Measurements from ENCODE around the gene ABHD8. TPM values are rescaled to one million over a fixed set of nuclear protein-coding genes. Genes with fewer than 3 reads are reported as not detected.
A peak's percentile ranks its signal among the peaks of the same experiment; 100 is the strongest.

ABHD8 gene
- total and polyA plus RNA-seq, 2 of the 13 experiments (the other 11 are each of a cell fraction or from before 2014, with no cell fraction given): 6.3 to 7.2 TPM

DNA sequence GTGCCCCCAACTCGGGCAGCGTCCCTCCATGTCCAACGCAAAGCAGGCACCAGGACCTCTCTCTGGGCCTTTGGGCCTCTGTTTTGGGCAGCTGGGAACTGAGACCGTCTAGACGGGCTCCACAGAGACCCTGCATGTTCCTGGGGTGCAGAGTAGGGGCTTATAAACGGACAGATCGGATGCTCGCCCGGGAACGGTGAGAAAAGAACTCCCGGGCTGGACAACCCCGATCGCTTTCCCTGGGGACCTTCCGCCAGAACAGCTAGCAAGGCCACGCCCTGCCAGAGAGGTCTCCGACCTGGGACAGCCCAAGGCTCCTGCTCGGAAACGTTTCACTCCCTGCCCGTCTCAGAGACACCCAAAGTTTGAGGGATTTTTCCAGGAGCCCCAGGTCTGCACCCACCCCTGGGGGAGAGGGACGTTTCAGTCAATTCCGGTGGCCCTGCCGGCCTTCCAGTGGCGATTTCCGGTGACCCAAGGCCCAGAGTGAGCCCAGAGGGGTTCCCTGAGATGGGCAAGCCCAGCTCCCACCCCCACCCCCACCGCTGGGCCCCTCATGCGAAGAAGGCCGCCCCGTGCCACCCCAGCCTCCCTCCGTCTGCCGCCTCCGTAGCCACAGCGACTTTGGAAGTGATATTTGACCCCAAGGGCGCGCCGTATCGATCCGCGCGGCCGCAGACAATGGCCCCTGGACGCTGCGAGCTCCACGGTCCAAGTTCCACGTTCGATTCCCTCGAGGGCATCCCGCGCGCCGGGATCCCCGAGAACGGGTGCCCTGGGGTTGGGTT lies 59.2 kb downstream of the ABHD8 start (continued):
- TF ChIP-seq POLR2AphosphoS2 (IDR thresholded peaks at IDR 0.05; ENCODE audit: low read depth, low read length) (no peak), ZFY (CRISPR knock-in tag; IDR thresholded peaks at IDR 0.05) (peak; percentile 35; the same call in 1 of the 2 replicates), ZNF670 (CRISPR knock-in tag; IDR thresholded peaks at IDR 0.05; ENCODE audit: borderline replicate concordance) (peak; percentile 9; the same call in 1 of the 2 replicates), AHR (CRISPR knock-in tag; IDR thresholded peaks at IDR 0.05) (no peak), MLLT10 (CRISPR knock-in tag; IDR thresholded peaks at IDR 0.05) (no peak), KLF16 (CRISPR knock-in tag; IDR thresholded peaks at IDR 0.05) (no peak), TP53 (CRISPR knock-in tag; conservative IDR thresholded peaks at IDR 0.05) (no peak), ZFAT (CRISPR knock-in tag; conservative IDR thresholded peaks at IDR 0.05) (no peak), TAF1 (CRISPR knock-in tag; IDR thresholded peaks at IDR 0.05) (peak; percentile 71; the same call in 1 of the 2 replicates), FOXO1 (CRISPR knock-in tag; IDR thresholded peaks at IDR 0.05) (peak; percentile 78; the same call in 1 of the 2 replicates), ZNF577 (CRISPR knock-in tag; IDR thresholded peaks at IDR 0.05; ENCODE audit: borderline replicate concordance, low read depth) (no peak), ZNF773 (CRISPR knock-in tag; IDR thresholded peaks at IDR 0.05; ENCODE audit: borderline replicate concordance) (no peak), MYNN (CRISPR knock-in tag; IDR thresholded peaks at IDR 0.05; ENCODE audit: low read depth) (no peak), POLR2A (IDR thresholded peaks at IDR 0.05; ENCODE audit: insufficient read depth in 1 of 2, low read depth in 2 of 2, low read length in 2 of 2) (peak; percentile 1 to 29; a peak in 3 of 4 replicates), TOE1 (CRISPR knock-in tag; IDR thresholded peaks at IDR 0.05) (no peak), SOX5 (CRISPR knock-in tag; IDR thresholded peaks at IDR 0.05; ENCODE audit: borderline replicate concordance) (peak; percentile 85), SP2 (CRISPR knock-in tag; IDR thresholded peaks at IDR 0.05) (0 out of 2 replicates have a peak, but pooled peaks have one; percentile 4), ZNF143 (CRISPR knock-in tag; IDR thresholded peaks at IDR 0.05) (peak; percentile 45; the same call in 1 of the 2 replicates), SIX1 (CRISPR knock-in tag; IDR thresholded peaks at IDR 0.05; ENCODE audit: borderline replicate concordance) (peak; percentile 83), MAF1 (CRISPR knock-in tag; IDR thresholded peaks at IDR 0.05; ENCODE audit: borderline replicate concordance) (no peak)
- TF ChIP-seq, protein P1, sequence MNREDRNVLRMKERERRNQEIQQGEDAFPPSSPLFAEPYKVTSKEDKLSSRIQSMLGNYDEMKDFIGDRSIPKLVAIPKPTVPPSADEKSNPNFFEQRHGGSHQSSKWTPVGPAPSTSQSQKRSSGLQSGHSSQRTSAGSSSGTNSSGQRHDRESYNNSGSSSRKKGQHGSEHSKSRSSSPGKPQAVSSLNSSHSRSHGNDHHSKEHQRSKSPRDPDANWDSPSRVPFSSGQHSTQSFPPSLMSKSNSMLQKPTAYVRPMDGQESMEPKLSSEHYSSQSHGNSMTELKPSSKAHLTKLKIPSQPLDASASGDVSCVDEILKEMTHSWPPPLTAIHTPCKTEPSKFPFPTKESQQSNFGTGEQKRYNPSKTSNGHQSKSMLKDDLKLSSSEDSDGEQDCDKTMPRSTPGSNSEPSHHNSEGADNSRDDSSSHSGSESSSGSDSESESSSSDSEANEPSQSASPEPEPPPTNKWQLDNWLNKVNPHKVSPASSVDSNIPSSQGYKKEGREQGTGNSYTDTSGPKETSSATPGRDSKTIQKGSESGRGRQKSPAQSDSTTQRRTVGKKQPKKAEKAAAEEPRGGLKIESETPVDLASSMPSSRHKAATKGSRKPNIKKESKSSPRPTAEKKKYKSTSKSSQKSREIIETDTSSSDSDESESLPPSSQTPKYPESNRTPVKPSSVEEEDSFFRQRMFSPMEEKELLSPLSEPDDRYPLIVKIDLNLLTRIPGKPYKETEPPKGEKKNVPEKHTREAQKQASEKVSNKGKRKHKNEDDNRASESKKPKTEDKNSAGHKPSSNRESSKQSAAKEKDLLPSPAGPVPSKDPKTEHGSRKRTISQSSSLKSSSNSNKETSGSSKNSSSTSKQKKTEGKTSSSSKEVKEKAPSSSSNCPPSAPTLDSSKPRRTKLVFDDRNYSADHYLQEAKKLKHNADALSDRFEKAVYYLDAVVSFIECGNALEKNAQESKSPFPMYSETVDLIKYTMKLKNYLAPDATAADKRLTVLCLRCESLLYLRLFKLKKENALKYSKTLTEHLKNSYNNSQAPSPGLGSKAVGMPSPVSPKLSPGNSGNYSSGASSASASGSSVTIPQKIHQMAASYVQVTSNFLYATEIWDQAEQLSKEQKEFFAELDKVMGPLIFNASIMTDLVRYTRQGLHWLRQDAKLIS (CRISPR knock-in tag; IDR thresholded peaks at IDR 0.05): 0 out of 2 replicates have a peak, but pooled peaks have one; percentile 15
- TF ChIP-seq, protein P2, sequence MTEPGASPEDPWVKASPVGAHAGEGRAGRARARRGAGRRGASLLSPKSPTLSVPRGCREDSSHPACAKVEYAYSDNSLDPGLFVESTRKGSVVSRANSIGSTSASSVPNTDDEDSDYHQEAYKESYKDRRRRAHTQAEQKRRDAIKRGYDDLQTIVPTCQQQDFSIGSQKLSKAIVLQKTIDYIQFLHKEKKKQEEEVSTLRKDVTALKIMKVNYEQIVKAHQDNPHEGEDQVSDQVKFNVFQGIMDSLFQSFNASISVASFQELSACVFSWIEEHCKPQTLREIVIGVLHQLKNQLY (CRISPR knock-in tag; IDR thresholded peaks at IDR 0.05): no peak
- TF ChIP-seq, protein P3, sequence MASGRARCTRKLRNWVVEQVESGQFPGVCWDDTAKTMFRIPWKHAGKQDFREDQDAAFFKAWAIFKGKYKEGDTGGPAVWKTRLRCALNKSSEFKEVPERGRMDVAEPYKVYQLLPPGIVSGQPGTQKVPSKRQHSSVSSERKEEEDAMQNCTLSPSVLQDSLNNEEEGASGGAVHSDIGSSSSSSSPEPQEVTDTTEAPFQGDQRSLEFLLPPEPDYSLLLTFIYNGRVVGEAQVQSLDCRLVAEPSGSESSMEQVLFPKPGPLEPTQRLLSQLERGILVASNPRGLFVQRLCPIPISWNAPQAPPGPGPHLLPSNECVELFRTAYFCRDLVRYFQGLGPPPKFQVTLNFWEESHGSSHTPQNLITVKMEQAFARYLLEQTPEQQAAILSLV (CRISPR knock-in tag; IDR thresholded peaks at IDR 0.05; ENCODE audit: borderline replicate concordance): no peak
- TF ChIP-seq, protein P4, sequence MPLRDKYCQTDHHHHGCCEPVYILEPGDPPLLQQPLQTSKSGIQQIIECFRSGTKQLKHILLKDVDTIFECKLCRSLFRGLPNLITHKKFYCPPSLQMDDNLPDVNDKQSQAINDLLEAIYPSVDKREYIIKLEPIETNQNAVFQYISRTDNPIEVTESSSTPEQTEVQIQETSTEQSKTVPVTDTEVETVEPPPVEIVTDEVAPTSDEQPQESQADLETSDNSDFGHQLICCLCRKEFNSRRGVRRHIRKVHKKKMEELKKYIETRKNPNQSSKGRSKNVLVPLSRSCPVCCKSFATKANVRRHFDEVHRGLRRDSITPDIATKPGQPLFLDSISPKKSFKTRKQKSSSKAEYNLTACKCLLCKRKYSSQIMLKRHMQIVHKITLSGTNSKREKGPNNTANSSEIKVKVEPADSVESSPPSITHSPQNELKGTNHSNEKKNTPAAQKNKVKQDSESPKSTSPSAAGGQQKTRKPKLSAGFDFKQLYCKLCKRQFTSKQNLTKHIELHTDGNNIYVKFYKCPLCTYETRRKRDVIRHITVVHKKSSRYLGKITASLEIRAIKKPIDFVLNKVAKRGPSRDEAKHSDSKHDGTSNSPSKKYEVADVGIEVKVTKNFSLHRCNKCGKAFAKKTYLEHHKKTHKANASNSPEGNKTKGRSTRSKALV (CRISPR knock-in tag; IDR thresholded peaks at IDR 0.05): no peak
